Neutrophil (primary cell): Measurements from ENCODE around the gene VENTX.

Source experiments
- H3K27ac ChIP-seq: fragments of 200-600 bp; sonication (generic); 2 replicates; pipeline ENCODE4 v1.5.1; 2016; ENCODE audit warnings: mild to moderate bottlenecking, moderate library complexity
- H3K27me3 ChIP-seq: fragments of 200-600 bp; sonication (generic); 2 replicates; pipeline ENCODE4 v1.6.0; 2016; ENCODE audit warnings: mild to moderate bottlenecking
- H3K36me3 ChIP-seq: fragments of 200-600 bp; sonication (generic); 2 replicates; pipeline ENCODE4 v1.5.1; 2017
- H3K4me1 ChIP-seq, 2 experiments: fragments of 200-600 bp in 1 of 2; sonication (generic) in 1 of 2; 1 replicate in 1 of 2; 2 replicates in 1 of 2; pipeline versions ENCODE4 v1.5.1 to v1.6.1; 2013 to 2016; ENCODE audit warnings: low read depth in 1 of 2, low read length in 1 of 2, mild to moderate bottlenecking in 1 of 2, moderate library complexity in 1 of 2; ENCODE audit not compliant: control insufficient read depth in 1 of 2, insufficient read depth in 1 of 2
- H3K4me3 ChIP-seq, 2 experiments: fragments of 200-600 bp in 1 of 2; sonication (generic) in 1 of 2; 1 replicate in 1 of 2; 2 replicates in 1 of 2; pipeline ENCODE4 v1.5.1; 2013 to 2016; ENCODE audit warnings: low read depth in 1 of 2, low read length in 1 of 2, mild to moderate bottlenecking in 1 of 2, moderate library complexity in 1 of 2
- H3K9me3 ChIP-seq: fragments of 200-600 bp; sonication (generic); 2 replicates; pipeline ENCODE4 v1.5.1; 2016
- CTCF ChIP-seq: fragments of 200-600 bp; sonication (generic); IDR thresholded peaks from 2 replicates; pipeline ENCODE4 v1.5.1; 2016; ENCODE audit warnings: antibody characterized with exemption

The VENTX gene

GRCh38 chr10:133276100-133276434, 38.4 kb downstream of the VENTX start:
- peaks cover 45% of the 10 kb centered on the region for H3K36me3 ChIP-seq
- H3K27me3 ChIP-seq: no peaks in the 10 kb centered on the region
- peak overlapping the region; percentile 100 for H3K27ac ChIP-seq
- no peak for TF ChIP-seq CTCF
- H3K9me3 ChIP-seq: no peaks in the 10 kb centered on the region
- H3K4me3 ChIP-seq: peak overlapping the region; percentile 96 to 100
- peaks cover 60% of the 10 kb centered on the region in 2 experiments for H3K4me1 ChIP-seq

- peak; percentile 5 for TF ChIP-seq CTCF
- Histone ChIP-seq H3K27ac (peak within 1 kb of the TSS; percentile 100), H3K27me3 (no peaks in the 10 kb centered on the region), H3K36me3 (peaks cover 45% of the 10 kb centered on the region), H3K4me3 (peak within 1 kb of the TSS; percentile 96 to 100), H3K9me3 (no peaks in the 10 kb centered on the region), H3K4me1 (peaks cover 62 to 63% of the 10 kb centered on the region in 2 experiments)
Observed at GRCh38 chr10:133276435-133277201, 39.0 kb downstream of the VENTX start, which contains the start of gene ADAM8. ADAM8 (minus strand) TSS chr10:133276868; CDS start chr10:133276817, 51 bp downstream.

- Histone ChIP-seq H3K36me3 (peaks cover 45% of the 10 kb centered on the region), H3K27me3 (no peaks in the 10 kb centered on the region), H3K4me1 (peaks cover 61 to 63% of the 10 kb centered on the region in 2 experiments), H3K27ac (peak overlapping the region; percentile 100), H3K4me3 (peak overlapping the region; percentile 96 to 100), H3K9me3 (no peaks in the 10 kb centered on the region)
- TF ChIP-seq CTCF: peak; percentile 5
Observed at GRCh38 chr10:133277277-133277992, 39.8 kb downstream of the VENTX start.

- H3K27me3 ChIP-seq: no peaks in the 10 kb centered on the region
- TF ChIP-seq CTCF: no peak
- peaks cover 45% of the 10 kb centered on the region for H3K36me3 ChIP-seq
- H3K9me3 ChIP-seq: no peaks in the 10 kb centered on the region
- H3K4me1 ChIP-seq: peaks cover 54 to 63% of the 10 kb centered on the region in 2 experiments
- H3K4me3 ChIP-seq: peak overlapping the region; percentile 96 to 100
- peak overlapping the region; percentile 100 for H3K27ac ChIP-seq
Observed at GRCh38 chr10:133277993-133278576, 40.4 kb downstream of the VENTX start.

- Histone ChIP-seq H3K36me3 (peaks cover 45% of the 10 kb centered on the region), H3K4me3 (peak overlapping the region; percentile 96 to 100), H3K27ac (peak overlapping the region; percentile 100), H3K27me3 (no peaks in the 10 kb centered on the region), H3K9me3 (no peaks in the 10 kb centered on the region), H3K4me1 (peaks cover 48 to 59% of the 10 kb centered on the region in 2 experiments)
- TF ChIP-seq CTCF: peak; percentile 60
Observed at GRCh38 chr10:133278577-133279265, 41.1 kb downstream of the VENTX start.
